Astrocyte of the hippocampus (primary cell): ENCODE data around the gene VOPP1.

Experiments used
- DNase-seq: peaks from one replicate; pipeline ENCODE4 v3.0.0; 2011; ENCODE audit warnings: low read depth, low spot score

Gene VOPP1

DNA sequence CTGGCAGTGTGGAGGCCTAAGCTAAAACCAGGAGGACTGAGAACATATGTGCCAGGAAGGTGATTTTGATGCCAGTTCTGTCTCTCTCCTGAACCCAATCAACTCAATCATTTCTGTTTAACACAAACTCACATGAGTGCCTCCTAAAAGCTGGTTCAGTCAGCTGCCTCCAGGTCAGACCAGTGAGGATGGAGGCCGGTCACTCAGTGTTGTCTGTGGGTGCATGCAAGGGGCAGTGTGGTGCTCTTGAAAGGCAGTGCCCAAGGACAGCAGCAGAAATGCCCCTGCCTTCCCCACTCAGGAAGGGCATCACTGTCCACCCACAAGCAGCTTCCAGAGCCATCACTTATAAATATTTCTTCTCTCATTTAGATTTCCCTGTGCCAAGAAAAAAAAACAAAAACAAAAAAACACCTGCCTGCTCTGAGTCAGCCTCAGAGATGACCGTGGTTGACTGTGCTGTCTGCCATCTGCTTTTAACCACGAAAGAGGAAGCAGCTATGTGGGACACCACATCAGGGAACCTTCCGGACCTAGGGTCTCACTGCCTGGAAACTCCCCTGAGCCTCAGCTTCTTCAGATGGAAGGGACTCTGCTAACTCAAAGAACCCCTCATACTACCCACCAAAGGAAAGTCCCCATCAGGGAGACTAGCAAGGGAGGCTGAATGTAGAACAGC lies 39.1 kb downstream of the VOPP1 start:
- no peak for DNase-seq

- no peak for DNase-seq
These were observed 40.0 kb downstream of the VOPP1 start for GRCh38 chr7:55532150-55532917.

- no peak for DNase-seq
These were observed 40.8 kb downstream of the VOPP1 start for GRCh38 chr7:55531536-55531935.

DNA sequence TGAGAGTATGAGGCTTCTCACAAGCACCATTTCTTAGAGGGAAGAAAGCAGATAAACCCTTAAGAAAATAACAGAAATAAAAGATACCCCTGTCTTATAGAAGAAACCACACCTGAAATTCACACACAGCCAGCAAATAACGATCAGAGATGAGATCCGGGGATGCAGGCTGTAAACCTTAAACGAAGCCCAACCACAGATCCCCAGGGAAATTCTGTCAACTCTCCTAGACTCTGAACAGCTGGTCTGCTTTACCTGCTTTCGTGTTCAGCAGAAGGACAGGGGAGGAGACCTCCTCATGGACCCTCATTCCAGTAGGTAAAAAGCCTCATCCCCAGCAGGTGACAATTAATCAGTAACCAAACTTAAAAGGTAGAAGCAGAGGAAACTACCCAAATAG lies 45.0 kb downstream of the VOPP1 start:
- no peak for DNase-seq

- peak; percentile 58 for DNase-seq
These were observed 45.5 kb downstream of the VOPP1 start for GRCh38 chr7:55526770-55527169.

GRCh38 chr7:55526329-55526728 lies 46.0 kb downstream of the VOPP1 start:
- no peak for DNase-seq

DNA sequence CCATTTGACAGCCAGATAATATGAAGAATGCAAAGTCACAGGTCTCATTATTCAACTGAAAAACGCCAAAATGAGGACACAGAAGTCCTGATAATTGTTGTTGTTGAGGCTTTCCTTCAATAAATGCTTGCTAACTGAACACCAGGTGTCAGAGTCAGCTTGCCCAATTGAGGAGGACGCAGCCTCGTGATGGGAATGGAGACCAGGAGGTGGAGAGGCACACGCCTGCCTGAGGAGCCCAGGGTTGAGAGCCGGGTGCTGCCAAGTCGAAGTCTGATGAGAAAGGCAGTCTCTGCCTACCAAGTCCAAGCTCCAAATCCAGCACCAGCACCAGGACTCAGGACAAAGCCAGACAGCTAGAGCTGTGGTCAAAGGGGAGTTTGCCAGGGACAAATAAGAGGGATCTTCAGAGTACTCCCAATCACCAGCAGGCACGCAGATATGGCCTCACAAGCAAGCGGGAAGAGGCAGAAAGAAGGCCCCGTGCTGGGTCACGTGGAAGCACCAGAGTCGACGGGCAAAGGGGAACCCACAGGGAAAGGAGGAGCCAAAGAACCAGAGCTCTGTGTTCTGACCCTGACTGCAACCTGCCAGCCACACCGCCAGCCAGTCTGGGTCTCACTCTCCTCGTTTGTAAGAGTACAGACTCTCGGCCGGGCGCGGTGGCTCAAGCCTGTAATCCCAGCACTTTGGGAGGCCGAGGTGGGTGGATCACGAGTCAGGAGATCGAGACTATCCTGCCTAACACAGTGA lies 47.6 kb downstream of the VOPP1 start:
- DNase-seq: no peak

DNA sequence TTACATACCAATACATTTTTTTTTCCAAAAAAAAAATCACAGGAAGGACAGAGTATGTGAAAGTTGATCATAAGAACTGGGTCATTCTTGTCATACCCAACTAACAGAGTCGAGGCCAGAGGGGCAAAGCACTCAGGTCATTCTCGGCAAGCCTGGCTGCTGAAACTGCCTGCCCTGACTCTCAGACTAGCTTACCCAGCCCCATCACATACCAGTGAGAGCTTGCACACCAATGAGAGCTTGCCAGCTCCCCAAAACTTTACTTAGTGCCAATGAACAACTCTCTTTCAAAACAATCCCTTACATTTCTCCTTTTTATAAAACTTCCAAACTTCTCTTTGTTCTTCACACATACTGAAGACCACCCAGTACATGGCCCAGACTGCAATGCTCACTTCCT lies 48.9 kb downstream of the VOPP1 start:
- no peak for DNase-seq

DNA sequence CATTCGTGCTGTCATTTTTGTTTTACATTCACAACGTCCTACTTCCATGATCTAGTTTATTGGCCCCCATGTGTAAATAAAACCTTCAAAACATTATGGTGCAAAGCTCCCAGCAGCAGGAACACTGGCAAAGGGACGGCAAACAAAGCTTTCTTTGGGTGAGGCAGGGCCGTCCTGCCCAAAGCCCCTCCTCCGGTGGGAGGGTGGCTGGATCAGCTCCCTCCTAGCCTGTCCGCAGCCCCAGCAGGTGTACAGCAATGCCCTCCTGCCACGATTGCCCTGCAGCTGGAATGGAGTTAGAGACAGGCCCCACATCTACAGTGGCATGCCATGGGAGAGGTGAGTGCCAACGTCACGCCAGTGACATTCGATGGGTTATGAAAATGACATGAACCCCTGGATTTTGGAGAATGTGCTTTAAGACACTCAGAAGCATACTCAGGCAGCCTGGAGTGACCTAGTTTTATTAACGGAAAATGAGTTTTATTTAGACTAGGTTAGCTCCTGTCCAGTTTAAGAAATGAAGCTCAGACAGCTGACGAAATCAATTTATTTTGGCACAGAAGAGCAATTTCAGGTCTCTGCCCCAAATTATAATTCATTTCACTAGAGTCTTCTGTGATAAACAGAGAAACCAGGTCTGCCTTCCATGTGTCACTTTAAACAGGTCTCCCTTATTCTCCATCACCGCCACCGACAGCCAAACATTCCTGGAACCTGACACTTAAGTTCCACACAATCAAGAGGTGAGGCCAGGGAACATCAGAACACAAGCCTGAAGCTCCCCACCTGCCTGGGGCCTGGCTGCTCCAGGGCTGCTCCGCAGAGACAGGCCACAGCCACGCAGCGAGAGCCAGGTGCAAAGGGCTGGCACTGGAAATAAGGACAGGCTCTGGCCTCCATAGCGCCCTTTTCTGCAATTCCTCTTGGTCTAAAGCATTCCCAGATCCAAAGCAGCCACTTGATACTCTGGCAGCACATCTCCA lies 50.1 kb downstream of the VOPP1 start:
- DNase-seq: no peak

- DNase-seq: no peak
These were observed 50.8 kb downstream of the VOPP1 start for GRCh38 chr7:55521512-55521911.

DNA sequence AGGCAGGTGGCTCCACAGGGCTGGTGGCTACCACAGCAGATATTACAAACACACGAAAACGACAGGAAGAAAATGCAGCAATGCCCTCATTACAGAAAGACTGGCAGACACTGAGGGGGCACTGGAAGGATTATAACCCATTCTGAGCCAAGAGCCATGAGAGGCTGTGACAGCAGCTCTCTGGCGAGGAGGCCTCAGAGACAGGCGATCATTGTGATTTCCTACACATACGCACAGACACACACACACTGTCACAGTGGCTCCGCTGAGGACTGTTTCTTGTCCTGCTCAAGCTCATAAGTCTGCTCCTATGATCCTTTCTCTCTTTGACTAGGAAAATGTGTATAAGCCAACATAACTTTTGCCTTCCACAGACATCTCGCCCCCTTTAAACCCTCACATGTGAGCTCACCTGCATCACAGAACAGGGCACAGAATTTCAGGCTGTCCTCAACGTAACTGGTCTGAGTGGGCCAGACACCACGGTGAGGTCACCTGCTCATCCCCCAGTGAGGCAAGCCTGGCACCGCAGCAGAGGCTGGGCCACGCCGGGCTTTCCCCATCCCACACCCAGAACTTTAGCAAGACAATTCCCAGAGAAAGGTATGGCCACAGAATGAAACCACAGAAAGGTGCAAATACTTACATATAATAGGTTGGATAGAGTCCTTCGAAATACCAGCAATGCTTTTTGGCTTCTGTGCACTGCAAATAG lies 51.7 kb downstream of the VOPP1 start:
- no peak for DNase-seq

GRCh38 chr7:55518836-55519235 lies 53.5 kb downstream of the VOPP1 start:
- DNase-seq: no peak

DNA sequence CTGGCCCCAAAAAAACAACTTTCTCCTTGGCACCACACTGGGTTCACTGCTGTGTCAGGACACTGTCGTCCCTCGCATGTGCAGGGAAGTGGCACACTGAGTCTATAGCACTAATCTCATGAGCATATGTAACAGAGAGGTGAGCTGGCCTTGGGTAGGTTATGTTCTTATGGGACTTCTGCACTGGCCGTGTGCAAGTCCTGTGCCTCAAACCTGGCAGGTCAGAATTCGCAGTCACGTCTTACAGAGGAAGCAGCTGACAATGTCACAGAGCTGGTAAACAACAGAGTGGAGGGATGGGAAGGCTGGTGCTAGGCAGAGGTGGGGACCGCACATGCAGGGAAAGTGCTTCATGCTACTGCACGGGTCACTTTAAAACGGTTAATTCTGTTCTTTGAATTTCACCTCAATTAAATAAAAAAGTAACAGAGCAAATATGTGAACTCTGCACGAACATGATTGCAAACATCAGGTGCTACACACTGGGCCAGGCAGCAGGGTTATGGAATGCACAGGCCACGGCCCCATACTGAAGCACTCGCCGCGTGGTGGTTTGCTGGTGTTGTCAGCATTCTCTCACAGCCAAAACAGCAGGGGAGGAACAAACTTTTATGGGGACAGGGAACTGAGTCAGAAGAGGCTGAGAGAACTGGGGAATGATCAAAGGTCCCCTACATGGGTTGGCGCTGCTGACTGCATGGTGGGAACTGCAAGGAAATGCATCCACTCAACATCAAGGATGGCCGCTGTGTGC lies 54.2 kb downstream of the VOPP1 start:
- DNase-seq: no peak

GRCh38 chr7:55517191-55517633 lies 55.1 kb downstream of the VOPP1 start:
- DNase-seq: no peak

- no peak for DNase-seq
These were observed 55.9 kb downstream of the VOPP1 start for GRCh38 chr7:55516409-55516808.

DNA sequence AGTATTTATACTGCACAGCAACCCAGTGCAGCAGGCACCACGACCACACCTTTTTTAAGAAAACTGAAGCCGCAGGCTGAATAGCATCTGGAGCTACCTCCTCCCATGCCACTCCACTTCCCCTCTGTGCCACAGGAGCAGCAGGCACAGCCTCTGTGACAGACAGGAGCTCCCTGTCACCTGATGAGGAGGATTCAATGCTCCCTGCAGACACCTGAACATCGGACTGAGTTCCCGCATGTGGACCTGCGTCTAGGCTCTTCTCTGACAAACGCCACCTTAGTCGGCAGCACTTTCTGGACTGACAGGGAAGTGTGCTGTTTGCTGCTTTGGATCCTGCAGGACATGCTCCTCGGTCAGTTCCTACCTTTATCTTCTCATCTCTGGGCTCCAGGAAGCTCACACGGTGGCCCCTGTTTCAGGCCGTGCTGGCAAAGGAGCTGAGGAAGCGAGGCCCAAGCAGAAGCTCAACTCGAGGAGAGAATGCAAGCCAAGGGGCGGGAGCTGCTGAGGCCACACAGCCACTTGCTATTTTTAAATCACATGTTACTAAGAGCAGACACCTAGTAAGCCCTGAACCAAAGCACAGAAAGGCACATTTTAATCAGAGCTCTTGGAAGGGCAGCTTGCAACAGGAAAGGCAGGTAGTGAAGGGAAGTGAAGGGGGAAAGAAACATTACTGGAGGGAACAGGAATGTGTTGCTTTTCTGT lies 56.6 kb downstream of the VOPP1 start:
- no peak for DNase-seq

DNA sequence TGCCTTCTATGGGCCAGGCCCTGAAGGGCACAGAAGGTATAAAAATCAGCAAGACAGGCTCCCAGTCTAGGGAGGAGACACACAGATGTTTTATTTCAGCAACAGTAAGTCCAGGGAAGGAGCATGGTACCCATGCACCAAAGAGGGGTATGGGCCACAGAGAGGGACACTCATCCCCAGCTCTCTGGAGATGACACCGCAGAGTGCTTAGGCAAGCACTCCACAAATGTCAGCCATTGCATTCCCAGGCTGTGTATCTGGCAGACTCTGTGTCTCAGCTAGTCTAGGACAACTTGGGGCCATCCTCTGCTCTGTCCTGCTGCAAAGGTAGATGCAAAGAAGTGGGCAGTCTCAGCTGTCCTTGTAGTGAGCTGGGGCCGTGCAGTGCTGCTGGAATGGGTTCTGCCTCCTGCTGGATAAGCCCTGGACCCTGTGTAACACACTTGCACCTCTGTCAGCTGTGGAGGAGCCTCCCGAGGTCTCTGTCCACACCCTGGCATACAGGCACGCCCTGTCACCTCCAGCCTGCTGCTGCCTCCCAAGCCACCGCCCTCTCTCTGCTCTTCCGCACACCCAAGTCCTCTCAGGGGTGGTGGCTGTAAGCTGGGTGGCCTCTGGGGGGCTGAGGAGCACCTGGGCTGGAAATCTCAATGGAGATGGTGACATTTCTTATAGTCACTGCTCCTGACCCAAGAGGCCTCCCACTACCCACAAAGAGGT lies 57.6 kb downstream of the VOPP1 start:
- no peak for DNase-seq

GRCh38 chr7:55513868-55514267 lies 58.4 kb downstream of the VOPP1 start:
- DNase-seq: no peak
